OCI-LY1 (cell line): ENCODE measurements around the gene ELF2.

Experiments
- H2AFZ ChIP-seq: fragments of 200-600 bp; sonication (generic), shearing (Covaris generic); 2 replicates; pipeline ENCODE4 v1.6.0; 2014; ENCODE audit warnings: antibody characterized with exemption, mild to moderate bottlenecking, low read length
- H3F3A ChIP-seq: fragments of 200-600 bp; sonication (generic), shearing (Covaris generic); 2 replicates; pipeline ENCODE4 v1.6.0; 2014; ENCODE audit warnings: mild to moderate bottlenecking, antibody characterized with exemption, low read length, moderate library complexity; ENCODE audit not compliant: insufficient read depth
- H3K27ac ChIP-seq: fragments of 200-600 bp; sonication (generic); 2 replicates; pipeline ENCODE4 v1.5.1; 2014; ENCODE audit warnings: low read length, mixed run types, mild to moderate bottlenecking, low read depth; ENCODE audit not compliant: poor library complexity, severe bottlenecking
- H3K27me3 ChIP-seq: fragments of 200-600 bp; sonication (generic); 2 replicates; pipeline ENCODE4 v1.6.0; 2014; ENCODE audit warnings: antibody characterized with exemption, mild to moderate bottlenecking, low read length, moderate library complexity; ENCODE audit not compliant: insufficient read depth
- H3K36me3 ChIP-seq: fragments of 200-600 bp; sonication (generic); 2 replicates; pipeline ENCODE4 v1.6.1; 2014; ENCODE audit warnings: mild to moderate bottlenecking, antibody characterized with exemption, low read length, moderate library complexity, mixed read lengths; ENCODE audit not compliant: insufficient read depth
- H3K4me1 ChIP-seq: fragments of 200-600 bp; sonication (generic); 2 replicates; pipeline ENCODE4 v1.5.1; 2014; ENCODE audit warnings: mild to moderate bottlenecking, low read length, moderate library complexity; ENCODE audit not compliant: insufficient read depth, severe bottlenecking
- H3K4me2 ChIP-seq: fragments of 200-600 bp; sonication (generic), shearing (Covaris generic); 2 replicates; pipeline ENCODE4 v1.6.1; 2014; ENCODE audit warnings: low read length
- H3K4me3 ChIP-seq: fragments of 200-600 bp; sonication (generic); 2 replicates; pipeline ENCODE4 v1.5.1; 2014; ENCODE audit warnings: low read length, low read depth, mild to moderate bottlenecking, mixed read lengths; ENCODE audit not compliant: poor library complexity, severe bottlenecking
- H3K79me2 ChIP-seq: fragments of 200-600 bp; shearing (Covaris generic); 2 replicates; pipeline ENCODE4 v1.6.1; 2016; ENCODE audit warnings: mixed run types, low read length, mixed read lengths; ENCODE audit not compliant: insufficient read depth
- H3K9ac ChIP-seq: fragments of 200-600 bp; sonication (generic), shearing (Covaris generic); 2 replicates; pipeline ENCODE4 v1.6.1; 2014; ENCODE audit warnings: mild to moderate bottlenecking, low read length, mixed read lengths
- H3K9me2 ChIP-seq: fragments of 200-600 bp; sonication (generic), shearing (Covaris generic); 2 replicates; pipeline ENCODE4 v1.6.1; 2014; ENCODE audit warnings: low read depth, mild to moderate bottlenecking, low read length, mixed read lengths
- H3K9me3 ChIP-seq: fragments of 200-600 bp; shearing (Covaris generic); 2 replicates; pipeline ENCODE4 v1.6.1; 2014; ENCODE audit warnings: low read length, mixed read lengths
- H4K20me1 ChIP-seq: fragments of 200-600 bp; sonication (generic), shearing (Covaris generic); 2 replicates; pipeline ENCODE4 v1.6.0; 2016; ENCODE audit warnings: mild to moderate bottlenecking, low read length; ENCODE audit not compliant: insufficient read depth
- EZH2 ChIP-seq: fragments of 200-600 bp; sonication (generic), shearing (Covaris generic); IDR thresholded peaks from 2 replicates; pipeline ENCODE4 v1.8.0; 2017; ENCODE audit warnings: borderline replicate concordance, mixed run types, mild to moderate bottlenecking, antibody characterized with exemption, low read length, moderate library complexity, mixed read lengths
- TF ChIP-seq, protein P1 (sequence below): fragments of 200-600 bp; sonication (generic), shearing (Covaris generic); IDR thresholded peaks from 2 replicates; pipeline ENCODE4 v1.5.1; 2017; ENCODE audit warnings: mild to moderate bottlenecking, antibody characterized with exemption, low read length, moderate library complexity, mixed read lengths

Gene ELF2

DNA sequence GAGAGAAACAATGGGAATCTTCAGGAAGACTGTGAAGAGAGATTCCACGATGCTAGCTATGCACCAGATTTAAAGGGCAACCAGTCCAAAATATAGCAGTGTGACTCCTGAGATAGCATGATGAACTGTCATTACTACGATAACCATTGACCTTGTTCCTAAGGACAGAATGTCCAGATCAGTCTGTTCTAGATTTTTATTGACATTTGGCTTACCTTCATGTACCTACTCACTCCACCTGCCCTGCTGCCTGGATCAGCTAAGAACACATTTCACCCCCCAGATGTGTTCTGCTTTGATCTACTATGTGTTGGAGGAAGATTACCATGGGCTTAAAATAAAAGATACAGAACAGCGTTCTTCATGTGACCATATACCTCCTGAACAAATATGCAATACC, 50.1 kb downstream of the ELF2 start:
- TF ChIP-seq, protein P1, sequence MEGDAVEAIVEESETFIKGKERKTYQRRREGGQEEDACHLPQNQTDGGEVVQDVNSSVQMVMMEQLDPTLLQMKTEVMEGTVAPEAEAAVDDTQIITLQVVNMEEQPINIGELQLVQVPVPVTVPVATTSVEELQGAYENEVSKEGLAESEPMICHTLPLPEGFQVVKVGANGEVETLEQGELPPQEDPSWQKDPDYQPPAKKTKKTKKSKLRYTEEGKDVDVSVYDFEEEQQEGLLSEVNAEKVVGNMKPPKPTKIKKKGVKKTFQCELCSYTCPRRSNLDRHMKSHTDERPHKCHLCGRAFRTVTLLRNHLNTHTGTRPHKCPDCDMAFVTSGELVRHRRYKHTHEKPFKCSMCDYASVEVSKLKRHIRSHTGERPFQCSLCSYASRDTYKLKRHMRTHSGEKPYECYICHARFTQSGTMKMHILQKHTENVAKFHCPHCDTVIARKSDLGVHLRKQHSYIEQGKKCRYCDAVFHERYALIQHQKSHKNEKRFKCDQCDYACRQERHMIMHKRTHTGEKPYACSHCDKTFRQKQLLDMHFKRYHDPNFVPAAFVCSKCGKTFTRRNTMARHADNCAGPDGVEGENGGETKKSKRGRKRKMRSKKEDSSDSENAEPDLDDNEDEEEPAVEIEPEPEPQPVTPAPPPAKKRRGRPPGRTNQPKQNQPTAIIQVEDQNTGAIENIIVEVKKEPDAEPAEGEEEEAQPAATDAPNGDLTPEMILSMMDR: no peak
- TF ChIP-seq EZH2: no peak
- H3K79me2 ChIP-seq: no peaks in the 10 kb centered on the region

DNA sequence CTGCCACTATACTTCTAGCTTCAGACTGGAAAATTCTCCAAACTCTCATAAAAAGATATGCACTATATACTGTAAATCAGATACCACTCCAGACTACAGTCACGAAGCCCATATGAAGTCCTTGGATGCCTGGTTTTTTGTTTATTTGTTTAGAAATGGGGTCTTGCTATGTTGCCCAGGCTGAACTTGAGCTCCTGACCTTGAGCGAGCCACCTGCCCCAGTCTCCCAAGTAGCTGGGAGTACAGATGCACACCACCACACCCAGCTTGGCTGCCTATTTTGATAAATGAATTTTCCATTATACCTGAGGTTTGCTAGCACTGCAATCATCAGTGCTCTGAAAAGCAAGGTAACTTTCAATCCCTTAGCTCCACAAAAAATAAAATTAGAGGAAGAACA, 53.1 kb downstream of the ELF2 start:
- no peaks in the 10 kb centered on the region for H3K4me1 ChIP-seq
- H3K36me3 ChIP-seq: no peaks in the 10 kb centered on the region
- H3K27ac ChIP-seq: no peak overlapping the region
- H3K27me3 ChIP-seq: no peaks in the 10 kb centered on the region
- no peaks in the 10 kb centered on the region for H3K9me2 ChIP-seq
- no peaks in the 10 kb centered on the region for H3K79me2 ChIP-seq
- TF ChIP-seq EZH2: no peak
- TF ChIP-seq, protein P1: no peak
- no peaks in the 10 kb centered on the region for H3K9me3 ChIP-seq
- no peak overlapping the region for H3K4me2 ChIP-seq
- no peak overlapping the region for H3K4me3 ChIP-seq
- H3K9ac ChIP-seq: no peak overlapping the region
- H4K20me1 ChIP-seq: no peaks in the 10 kb centered on the region
- no peak overlapping the region for H2AFZ ChIP-seq
- H3F3A ChIP-seq: no peaks in the 10 kb centered on the region

More for the DNA sequence above, 50.1 kb downstream of the ELF2 start:
- no peak overlapping the region for H3K9ac ChIP-seq
- no peaks in the 10 kb centered on the region for H3K27me3 ChIP-seq
- no peaks in the 10 kb centered on the region for H3F3A ChIP-seq
- no peak overlapping the region for H3K27ac ChIP-seq
- H3K9me2 ChIP-seq: no peaks in the 10 kb centered on the region
- no peaks in the 10 kb centered on the region for H3K36me3 ChIP-seq
- H3K4me2 ChIP-seq: no peak overlapping the region
- no peak overlapping the region for H2AFZ ChIP-seq
- no peaks in the 10 kb centered on the region for H4K20me1 ChIP-seq
- no peaks in the 10 kb centered on the region for H3K4me1 ChIP-seq
- H3K4me3 ChIP-seq: no peak overlapping the region
- no peaks in the 10 kb centered on the region for H3K9me3 ChIP-seq

- Histone ChIP-seq H3F3A (no peaks in the 10 kb centered on the region), H3K27ac (no peak overlapping the region), H3K36me3 (peaks cover 5% of the 10 kb centered on the region; the same call in 1 of the 2 replicates), H3K27me3 (no peaks in the 10 kb centered on the region), H3K9me3 (no peaks in the 10 kb centered on the region), H4K20me1 (no peaks in the 10 kb centered on the region), H2AFZ (no peak overlapping the region), H3K4me3 (no peak overlapping the region), H3K4me2 (no peak overlapping the region), H3K9ac (no peak overlapping the region), H3K9me2 (no peaks in the 10 kb centered on the region), H3K4me1 (no peaks in the 10 kb centered on the region), H3K79me2 (no peaks in the 10 kb centered on the region)
- TF ChIP-seq, protein P1: no peak
- no peak for TF ChIP-seq EZH2
Measured at GRCh38 chr4:139118365-139118764, 58.7 kb downstream of the ELF2 start.
